Muscle layer of duodenum (tissue), 2 donors: Measurements from ENCODE around the gene APLF.
"Not testable (repeated sequence)": the region's sequence is repeated elsewhere in the genome, so short reads cannot be mapped to it uniquely, and the experiment has no call there.

Experiments
- H3K27ac ChIP-seq: one replicate; pipeline ENCODE4 v1.7.0; 2013; ENCODE audit warnings: mild to moderate bottlenecking, low read length
- H3K27me3 ChIP-seq: one replicate; pipeline ENCODE4 v1.7.0; 2013; ENCODE audit warnings: low read depth, mild to moderate bottlenecking, control low read depth, low read length
- H3K36me3 ChIP-seq, 2 donors: one replicate each; pipeline ENCODE4 v1.7.0; 2013; ENCODE audit warnings: low read length in 2 of 2, control low read depth in 1 of 2, mild to moderate bottlenecking in 1 of 2; ENCODE audit not compliant: insufficient read depth in 2 of 2, control insufficient read depth in 1 of 2
- H3K4me1 ChIP-seq, 2 donors: one replicate each; pipeline ENCODE4 v1.7.0; 2013; ENCODE audit warnings: low read length in 2 of 2, mild to moderate bottlenecking in 2 of 2, control low read depth in 1 of 2, moderate library complexity in 1 of 2; ENCODE audit not compliant: insufficient read depth in 2 of 2, control insufficient read depth in 1 of 2
- H3K4me3 ChIP-seq, 2 donors: one replicate each; pipeline ENCODE4 v1.7.0; 2013; ENCODE audit warnings: low read length in 2 of 2, low read depth in 1 of 2, mild to moderate bottlenecking in 1 of 2
- H3K9me3 ChIP-seq, 2 donors: one replicate each; pipeline ENCODE4 v1.7.0; 2013; ENCODE audit warnings: low read length in 2 of 2, control low read depth in 1 of 2, mild to moderate bottlenecking in 1 of 2; ENCODE audit not compliant: control insufficient read depth in 1 of 2
- donor health status: healthy.

Gene APLF

GRCh38 chr2:68512966-68513365, 45.6 kb downstream of the APLF start:
- H3K4me3 ChIP-seq: no peak overlapping the region
- no peaks in the 10 kb centered on the region for H3K9me3 ChIP-seq
- H3K36me3 ChIP-seq: peaks cover 0 to 9% of the 10 kb centered on the region in 2 donors
- no peaks in the 10 kb centered on the region for H3K27me3 ChIP-seq
- H3K27ac ChIP-seq: no peak overlapping the region
- H3K4me1 ChIP-seq: no peaks in the 10 kb centered on the region

- Histone ChIP-seq H3K4me1 (no peaks in the 10 kb centered on the region), H3K27me3 (no peaks in the 10 kb centered on the region), H3K9me3 (no peaks in the 10 kb centered on the region), H3K36me3 (peaks cover 0 to 3% of the 10 kb centered on the region in 2 donors), H3K4me3 (no peak overlapping the region), H3K27ac (no peak overlapping the region)
Observed at GRCh38 chr2:68514316-68514929, 47.0 kb downstream of the APLF start.

GRCh38 chr2:68516051-68516955, 48.9 kb downstream of the APLF start:
- H3K36me3 ChIP-seq: peaks cover 0 to 3% of the 10 kb centered on the region in 2 donors
- no peak overlapping the region for H3K27ac ChIP-seq
- H3K4me3 ChIP-seq: no peak overlapping the region
- no peaks in the 10 kb centered on the region for H3K27me3 ChIP-seq
- H3K9me3 ChIP-seq: no peaks in the 10 kb centered on the region
- no peaks in the 10 kb centered on the region for H3K4me1 ChIP-seq

- no peak overlapping the region for H3K27ac ChIP-seq
- H3K36me3 ChIP-seq: no peaks in the 10 kb centered on the region
- H3K4me3 ChIP-seq: no peak overlapping the region
- H3K4me1 ChIP-seq: no peaks in the 10 kb centered on the region
- no peaks in the 10 kb centered on the region for H3K27me3 ChIP-seq
- H3K9me3 ChIP-seq: no peaks in the 10 kb centered on the region
Observed at GRCh38 chr2:68519236-68519635, 51.9 kb downstream of the APLF start.

GRCh38 chr2:68521037-68521436, 53.7 kb downstream of the APLF start:
- no peak overlapping the region for H3K27ac ChIP-seq
- H3K27me3 ChIP-seq: no peaks in the 10 kb centered on the region
- H3K4me1 ChIP-seq: no peaks in the 10 kb centered on the region
- H3K9me3 ChIP-seq: no peaks in the 10 kb centered on the region
- no peaks in the 10 kb centered on the region for H3K36me3 ChIP-seq
- no peak overlapping the region for H3K4me3 ChIP-seq

GRCh38 chr2:68526943-68527342, 59.6 kb downstream of the APLF start:
- not testable (repeated sequence) for H3K9me3 ChIP-seq, H3K4me1 ChIP-seq, H3K27me3 ChIP-seq, H3K4me3 ChIP-seq, H3K36me3 ChIP-seq, H3K27ac ChIP-seq

GRCh38 chr2:68527343-68528081, 60.1 kb downstream of the APLF start:
- not testable (repeated sequence) for H3K36me3 ChIP-seq, H3K27me3 ChIP-seq, H3K4me1 ChIP-seq, H3K4me3 ChIP-seq, H3K27ac ChIP-seq, H3K9me3 ChIP-seq

- not testable (repeated sequence) for H3K27me3 ChIP-seq, H3K9me3 ChIP-seq, H3K36me3 ChIP-seq, H3K27ac ChIP-seq, H3K4me3 ChIP-seq, H3K4me1 ChIP-seq
Observed at GRCh38 chr2:68529156-68529555, 61.8 kb downstream of the APLF start.

GRCh38 chr2:68529651-68530050, 62.3 kb downstream of the APLF start:
- H3K27me3 ChIP-seq, H3K4me3 ChIP-seq, H3K27ac ChIP-seq, H3K36me3 ChIP-seq, H3K4me1 ChIP-seq, H3K9me3 ChIP-seq: not testable (repeated sequence)

GRCh38 chr2:68536000-68536399, 68.6 kb downstream of the APLF start:
- Histone ChIP-seq H3K36me3 (no peaks in the 10 kb centered on the region), H3K4me3 (no peak overlapping the region), H3K4me1 (no peaks in the 10 kb centered on the region), H3K27ac (no peak overlapping the region), H3K27me3 (no peaks in the 10 kb centered on the region), H3K9me3 (no peaks in the 10 kb centered on the region)

GRCh38 chr2:68537011-68537410, 69.6 kb downstream of the APLF start:
- Histone ChIP-seq H3K4me3 (no peak overlapping the region), H3K27ac (no peak overlapping the region), H3K27me3 (no peaks in the 10 kb centered on the region), H3K36me3 (no peaks in the 10 kb centered on the region), H3K9me3 (peaks cover 0 to 4% of the 10 kb centered on the region in 2 donors), H3K4me1 (no peaks in the 10 kb centered on the region)
